Gastroesophageal sphincter (tissue), 3 donors: ENCODE measurements around the gene GNG4.

ENCODE experiments used
- EP300 ChIP-seq: sonication (generic); formaldehyde crosslinking; IDR thresholded peaks from one replicate; pipeline ENCODE4 v1.6.1; 2017; ENCODE audit warnings: antibody characterized with exemption, mild to moderate bottlenecking
- POLR2A ChIP-seq, 2 donors: fragments of 450-650 bp; IDR thresholded peaks; one replicate each; pipeline ENCODE4 v1.6.1; 2017; ENCODE audit warnings: antibody characterized with exemption in 2 of 2, mild to moderate bottlenecking in 2 of 2, moderate library complexity in 1 of 2
- POLR2AphosphoS5 ChIP-seq: sonication (generic); formaldehyde crosslinking; IDR thresholded peaks from one replicate; pipeline ENCODE4 v1.6.1; 2017; ENCODE audit warnings: antibody characterized with exemption
- TF ChIP-seq, protein P1 (sequence below), 4 experiments: fragments of 200-600 bp in 2 of 4; fragments of 450-650 bp in 2 of 4; sonication (generic) in 1 of 4; IDR thresholded peaks; one replicate each; pipeline ENCODE4 v1.5.1; 2017 to 2019; ENCODE audit warnings: antibody characterized with exemption in 4 of 4, mild to moderate bottlenecking in 2 of 4, moderate library complexity in 2 of 4

DNA sequence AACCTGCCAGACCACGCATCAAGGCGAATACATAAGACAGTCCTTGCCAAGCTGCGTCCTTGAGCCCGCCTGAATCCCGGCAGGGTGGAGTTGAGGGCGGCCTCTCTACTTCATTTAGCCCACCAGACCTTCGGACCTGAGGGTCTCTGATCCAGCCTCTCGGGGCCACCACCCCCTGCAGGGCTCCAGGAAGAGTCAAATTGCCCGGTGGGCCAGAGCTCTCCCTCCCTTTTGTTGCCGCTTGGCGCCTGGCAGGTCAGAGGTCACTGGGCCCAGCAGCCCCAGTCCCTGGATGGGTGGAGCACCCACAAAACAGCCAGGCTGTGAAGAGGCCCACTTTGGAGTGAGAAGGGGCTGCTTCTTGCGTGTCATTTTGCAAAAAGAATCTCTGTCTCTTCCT, 9.0 kb downstream of the GNG4 start:
- TF ChIP-seq, protein P1, sequence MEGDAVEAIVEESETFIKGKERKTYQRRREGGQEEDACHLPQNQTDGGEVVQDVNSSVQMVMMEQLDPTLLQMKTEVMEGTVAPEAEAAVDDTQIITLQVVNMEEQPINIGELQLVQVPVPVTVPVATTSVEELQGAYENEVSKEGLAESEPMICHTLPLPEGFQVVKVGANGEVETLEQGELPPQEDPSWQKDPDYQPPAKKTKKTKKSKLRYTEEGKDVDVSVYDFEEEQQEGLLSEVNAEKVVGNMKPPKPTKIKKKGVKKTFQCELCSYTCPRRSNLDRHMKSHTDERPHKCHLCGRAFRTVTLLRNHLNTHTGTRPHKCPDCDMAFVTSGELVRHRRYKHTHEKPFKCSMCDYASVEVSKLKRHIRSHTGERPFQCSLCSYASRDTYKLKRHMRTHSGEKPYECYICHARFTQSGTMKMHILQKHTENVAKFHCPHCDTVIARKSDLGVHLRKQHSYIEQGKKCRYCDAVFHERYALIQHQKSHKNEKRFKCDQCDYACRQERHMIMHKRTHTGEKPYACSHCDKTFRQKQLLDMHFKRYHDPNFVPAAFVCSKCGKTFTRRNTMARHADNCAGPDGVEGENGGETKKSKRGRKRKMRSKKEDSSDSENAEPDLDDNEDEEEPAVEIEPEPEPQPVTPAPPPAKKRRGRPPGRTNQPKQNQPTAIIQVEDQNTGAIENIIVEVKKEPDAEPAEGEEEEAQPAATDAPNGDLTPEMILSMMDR (IDR thresholded peaks at IDR 0.05), result no peak
- TF ChIP-seq POLR2A (IDR thresholded peaks at IDR 0.05) (no peak), POLR2AphosphoS5 (no peak), EP300 (no peak)
